Right hindlimb (tissue), 1 donor: ENCODE results near the gene DMGDH.
A peak's percentile ranks its signal among the peaks of the same experiment; 100 is the strongest.

ENCODE experiments used
- DNase-seq: peaks from one replicate; pipeline ENCODE4 v3.0.0-alpha.2; 2018

DMGDH gene

DNA sequence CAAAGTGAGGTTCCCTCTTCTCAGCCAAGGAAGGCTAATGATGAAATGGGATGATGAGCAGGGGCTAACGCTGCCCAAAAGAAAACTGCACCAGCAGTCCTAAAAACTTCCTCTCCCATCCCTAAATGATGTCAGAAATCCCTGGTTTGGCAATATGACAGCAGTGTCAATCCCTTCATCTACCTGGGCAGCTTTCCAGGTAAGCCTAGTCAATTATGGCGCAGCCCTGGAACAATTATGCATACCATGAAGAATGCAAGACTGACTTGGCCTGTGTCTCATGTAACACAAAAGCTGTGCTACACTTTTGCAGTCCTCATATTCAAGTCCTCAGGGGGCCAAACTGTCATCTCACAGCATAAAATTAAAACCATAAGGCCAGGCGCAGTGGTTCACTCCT lies 7.0 kb downstream of the DMGDH start:
- peak; percentile 32 for DNase-seq

GRCh38 chr5:79059674-79060073 lies 9.8 kb downstream of the DMGDH start:
- no peak for DNase-seq

GRCh38 chr5:79056847-79057246 lies 12.6 kb downstream of the DMGDH start:
- DNase-seq, result no peak

- DNase-seq, result no peak
Measured at GRCh38 chr5:79055017-79055416, 14.5 kb downstream of the DMGDH start.

DNA sequence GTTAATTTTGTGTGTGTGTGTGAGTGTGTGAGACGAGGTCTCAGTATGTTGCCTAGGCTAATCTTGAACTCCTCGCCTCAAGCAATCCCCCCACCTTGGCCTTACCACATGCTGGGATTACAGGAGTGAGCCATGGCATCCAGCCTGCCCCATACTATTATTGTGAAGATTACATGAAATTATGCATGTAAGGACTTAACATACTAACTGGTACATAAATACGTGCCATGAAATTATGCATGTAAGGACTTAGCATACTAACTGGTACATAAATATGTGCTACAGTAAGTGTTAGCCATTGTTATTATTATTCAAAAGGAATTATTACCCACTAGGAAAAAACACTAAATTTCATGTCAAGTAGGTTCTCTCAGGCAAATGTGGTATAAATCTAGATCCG lies 16.2 kb downstream of the DMGDH start:
- no peak for DNase-seq

GRCh38 chr5:79050498-79050897 lies 19.0 kb downstream of the DMGDH start:
- peak; percentile 45 for DNase-seq

DNA sequence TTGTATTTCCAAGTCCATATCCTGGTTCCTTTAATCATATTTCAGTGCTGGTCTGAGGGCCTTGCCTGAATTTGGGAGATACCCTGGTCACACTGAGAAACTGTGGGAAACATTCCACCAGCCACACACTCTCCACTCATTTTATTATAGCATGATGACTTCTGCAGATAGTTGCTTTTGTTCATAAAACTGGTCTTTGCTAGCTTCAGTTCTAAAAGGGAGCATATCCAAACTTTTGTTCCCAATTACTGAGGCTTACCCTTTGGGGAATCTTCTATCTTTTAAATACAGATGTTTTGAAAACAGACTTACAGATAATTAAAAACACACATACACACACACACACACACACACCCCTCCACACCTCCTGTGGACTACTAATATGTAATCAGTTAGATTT lies 21.0 kb downstream of the DMGDH start:
- no peak for DNase-seq

GRCh38 chr5:79047199-79047598 lies 22.3 kb downstream of the DMGDH start:
- no peak for DNase-seq

DNA sequence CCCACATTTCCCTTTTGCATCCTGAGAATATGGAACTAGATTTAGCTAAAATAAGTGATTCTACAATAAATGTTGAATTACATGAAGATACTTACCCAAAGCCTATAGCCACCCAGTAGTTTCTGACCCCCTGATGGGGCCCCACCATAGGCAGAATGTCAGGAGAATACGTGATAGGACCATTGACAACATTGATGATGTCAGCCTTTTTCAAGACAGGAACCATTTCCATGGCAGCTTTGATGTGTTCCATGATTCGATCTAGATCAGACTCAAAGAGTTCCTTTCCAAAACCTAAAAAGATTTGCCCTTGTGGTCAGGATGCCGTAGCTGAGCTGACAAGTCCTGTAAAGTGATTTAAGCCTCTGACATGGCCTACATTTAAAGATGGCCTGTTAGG lies 27.3 kb downstream of the DMGDH start:
- DNase-seq, result no peak

DNA sequence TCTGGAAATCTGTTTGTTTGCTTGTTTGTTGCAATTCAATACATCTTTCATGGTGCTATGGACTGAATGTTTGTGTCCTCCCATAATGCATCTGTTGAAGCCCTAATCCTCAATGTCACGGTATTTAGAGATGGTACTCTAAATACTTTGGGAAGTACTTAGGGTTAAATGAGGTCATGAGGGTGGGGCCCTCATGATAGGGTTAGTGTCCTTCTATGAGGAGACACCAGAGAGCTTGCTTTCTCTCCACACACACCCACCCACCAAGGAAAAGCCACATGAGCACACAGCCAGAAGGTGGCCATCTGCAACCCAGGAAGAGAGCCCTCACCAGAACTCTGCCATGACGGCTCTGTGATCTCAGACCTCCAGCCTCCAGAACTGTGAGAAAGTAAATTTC lies 32.7 kb downstream of the DMGDH start:
- DNase-seq, result no peak

GRCh38 chr5:79035237-79035636 lies 34.2 kb downstream of the DMGDH start:
- no peak for DNase-seq

DNA sequence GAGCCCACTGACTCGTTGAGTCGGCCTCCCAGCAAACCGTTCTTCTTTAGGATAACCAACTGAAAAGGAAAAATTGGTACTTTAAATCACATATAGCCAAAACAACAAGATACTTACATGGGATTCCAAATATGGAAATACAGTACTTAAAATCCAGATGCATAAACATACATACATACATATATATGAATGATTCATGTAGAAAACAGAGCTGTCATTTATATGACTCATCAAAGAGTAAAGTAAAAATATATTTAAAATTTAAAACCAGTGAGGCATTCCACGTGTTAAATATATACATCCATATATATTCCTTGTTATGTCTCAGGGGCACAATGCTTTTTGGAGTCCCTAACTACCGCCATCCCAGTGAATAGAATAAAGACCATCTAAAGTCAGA lies 36.7 kb downstream of the DMGDH start:
- no peak for DNase-seq

DNA sequence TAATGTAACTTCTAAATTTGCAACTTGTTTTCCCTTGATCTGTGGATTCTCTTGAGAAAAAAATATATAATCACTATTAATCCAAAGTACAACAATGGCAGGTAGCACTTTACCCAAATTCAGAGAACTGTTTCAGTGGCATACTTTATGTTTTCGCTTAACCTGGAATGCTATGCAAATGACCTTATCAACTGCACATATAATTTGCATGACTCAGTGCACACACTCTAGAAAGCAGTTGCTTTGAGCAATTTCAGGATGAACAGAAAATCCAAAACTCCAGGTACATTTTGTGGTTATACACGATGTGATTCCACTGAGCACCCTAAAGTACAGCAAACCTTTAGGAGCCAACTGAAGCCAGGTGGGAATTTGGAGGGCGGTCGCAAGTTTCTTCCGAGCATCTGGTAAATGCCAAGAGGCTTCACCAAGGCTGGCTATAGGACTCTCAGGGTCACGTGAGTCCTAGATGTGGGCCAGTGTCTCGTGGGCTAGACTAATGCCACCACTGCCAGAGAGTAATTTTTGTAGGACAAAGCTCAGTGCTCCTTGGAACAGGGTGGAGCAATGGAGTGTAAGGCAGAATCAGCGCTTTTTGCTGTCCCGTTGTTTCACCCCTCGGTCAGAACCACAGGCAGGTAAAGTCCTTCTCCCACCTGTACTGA lies 37.3 kb downstream of the DMGDH start:
- no peak for DNase-seq

GRCh38 chr5:79031485-79031867 lies 38.0 kb downstream of the DMGDH start:
- no peak for DNase-seq

GRCh38 chr5:79030663-79031484 lies 38.6 kb downstream of the DMGDH start:
- no peak for DNase-seq

DNA sequence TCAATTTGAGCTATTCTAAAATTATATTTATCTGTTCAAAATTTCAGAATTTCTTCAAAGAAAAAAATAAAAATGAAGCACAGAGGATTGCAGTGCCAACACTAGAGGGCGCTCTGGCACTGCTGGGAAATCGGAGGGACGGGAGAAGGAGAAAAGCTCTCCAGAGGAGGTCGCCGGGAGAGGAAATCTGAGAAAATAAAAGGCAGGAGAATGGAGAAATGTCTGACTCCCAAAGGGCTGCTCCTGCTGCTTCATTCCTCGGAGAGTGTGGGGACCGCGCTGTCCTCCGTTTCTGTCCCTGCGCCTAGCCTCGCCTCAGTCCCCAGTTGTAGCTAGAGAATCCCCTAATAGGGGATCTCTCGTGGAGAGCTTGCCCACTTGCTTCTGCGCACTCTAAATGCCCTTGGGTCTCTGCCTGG lies 44.4 kb downstream of the DMGDH start:
- DNase-seq, result peak; percentile 70

DNA sequence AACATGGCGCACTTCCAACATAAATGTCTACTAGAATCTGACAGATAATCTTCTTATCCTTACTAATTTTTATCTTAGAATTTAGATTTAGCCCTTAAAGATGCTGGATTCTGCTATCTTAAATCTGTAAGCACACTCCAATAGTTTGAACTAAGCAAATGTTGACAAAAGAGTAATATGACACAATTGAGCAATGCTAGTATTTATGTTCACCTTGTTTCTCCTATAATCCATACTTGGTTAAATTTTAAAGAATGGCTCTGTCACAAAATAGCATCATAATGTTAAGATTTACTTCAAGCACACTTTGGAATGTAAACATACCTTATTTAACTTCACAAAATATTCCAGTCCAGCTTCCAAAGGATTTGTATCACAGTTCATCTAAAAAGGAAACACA lies 45.5 kb downstream of the DMGDH start:
- no peak for DNase-seq

DNA sequence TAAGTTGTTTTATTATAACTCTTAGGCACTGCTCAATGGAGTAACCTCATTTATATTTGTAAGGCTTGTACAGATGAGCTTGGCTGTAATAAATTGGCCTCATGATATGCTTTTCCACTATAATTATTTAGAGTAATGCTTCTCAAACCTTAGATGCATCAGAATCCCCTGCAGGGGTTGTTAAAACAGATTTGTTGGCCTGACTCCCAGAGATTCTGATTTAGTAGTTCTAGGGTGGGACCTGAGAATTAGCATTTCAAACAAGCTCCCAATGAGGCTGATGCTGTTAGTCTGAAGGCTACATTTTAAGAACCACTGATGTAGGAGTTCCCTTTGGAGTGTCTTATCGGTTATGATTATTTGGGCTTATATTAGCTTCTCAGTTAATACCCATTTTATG lies 46.1 kb downstream of the DMGDH start:
- no peak for DNase-seq

GRCh38 chr5:79022771-79023170 lies 46.7 kb downstream of the DMGDH start:
- no peak for DNase-seq

- no peak for DNase-seq
Measured at GRCh38 chr5:79021753-79022152, 47.7 kb downstream of the DMGDH start.

GRCh38 chr5:79020861-79021561 lies 48.5 kb downstream of the DMGDH start:
- peak; percentile 68 for DNase-seq

- DNase-seq, result no peak
Measured at GRCh38 chr5:79014631-79015030, 54.8 kb downstream of the DMGDH start.

GRCh38 chr5:79011869-79012268 lies 57.6 kb downstream of the DMGDH start:
- DNase-seq, result no peak
